Neural cell (in vitro differentiated cells): ENCODE results near the gene NHS. TPM values are rescaled to one million over a fixed set of nuclear protein-coding genes. Genes with fewer than 3 reads are reported as not detected.

Experiments used
- H2AFZ ChIP-seq: fragments of 200-600, 300-800 bp; sonication (generic), shearing (Covaris generic); 2 replicates; pipeline ENCODE4 v1.6.0; 2014; ENCODE audit warnings: low read depth, mild to moderate bottlenecking, antibody characterized with exemption, low read length, moderate library complexity
- H3F3A ChIP-seq: fragments of 200-600 bp; shearing (Covaris generic); 2 replicates; pipeline ENCODE4 v1.6.1; 2016; ENCODE audit warnings: mild to moderate bottlenecking, moderate library complexity, mixed read lengths, antibody characterized with exemption, low read length; ENCODE audit not compliant: insufficient read depth, poor library complexity, severe bottlenecking
- H3K27ac ChIP-seq: fragments of 200-600, 300-800 bp; sonication (generic), shearing (Covaris generic); 2 replicates; pipeline ENCODE4 v1.5.1; 2014; ENCODE audit warnings: mild to moderate bottlenecking, low read length, moderate library complexity
- H3K27me3 ChIP-seq: fragments of 300-800, 200-600 bp; sonication (generic), shearing (Covaris generic); 2 replicates; pipeline ENCODE4 v1.6.0; 2014; ENCODE audit warnings: mild to moderate bottlenecking, low read depth, low read length, moderate library complexity; ENCODE audit not compliant: insufficient read depth
- H3K36me3 ChIP-seq: fragments of 300-800, 200-600 bp; sonication (generic), shearing (Covaris generic); 2 replicates; pipeline ENCODE4 v1.5.1; 2014; ENCODE audit warnings: mild to moderate bottlenecking, antibody characterized with exemption, low read length, moderate library complexity; ENCODE audit not compliant: insufficient read depth
- H3K4me2 ChIP-seq: fragments of 300-800, 200-600 bp; sonication (generic), shearing (Covaris generic); 2 replicates; pipeline ENCODE4 v1.6.0; 2014; ENCODE audit warnings: mild to moderate bottlenecking, low read length
- H3K4me3 ChIP-seq: fragments of 300-800, 200-600 bp; sonication (generic), shearing (Covaris generic); 2 replicates; pipeline ENCODE4 v1.5.1; 2014; ENCODE audit warnings: mild to moderate bottlenecking, low read length, moderate library complexity
- H3K79me2 ChIP-seq: fragments of 200-600 bp; shearing (Covaris generic); replicated peaks from 2 replicates; pipeline ENCODE4 v1.6.0; 2014; ENCODE audit warnings: mild to moderate bottlenecking, low read length, moderate library complexity; ENCODE audit not compliant: insufficient read depth
- H3K9ac ChIP-seq: fragments of 300-800, 200-600 bp; sonication (generic), shearing (Covaris generic); 2 replicates; pipeline ENCODE4 v1.6.1; 2016; ENCODE audit warnings: mild to moderate bottlenecking, low read length, mixed read lengths
- H3K9me2 ChIP-seq: fragments of 200-600 bp; shearing (Covaris generic); 2 replicates; pipeline ENCODE4 v1.6.1; 2016; ENCODE audit warnings: mild to moderate bottlenecking, low read length, mixed read lengths; ENCODE audit not compliant: insufficient read depth
- H3K9me3 ChIP-seq: fragments of 200-600, 300-800 bp; sonication (generic), shearing (Covaris generic); 2 replicates; pipeline ENCODE4 v1.6.1; 2016; ENCODE audit warnings: mild to moderate bottlenecking, mixed run types, low read length, moderate library complexity, mixed read lengths
- H4K20me1 ChIP-seq: fragments of 200-600 bp; shearing (Covaris generic); 2 replicates; pipeline ENCODE4 v1.6.1; 2016; ENCODE audit warnings: mild to moderate bottlenecking, mixed run types; ENCODE audit not compliant: insufficient read depth
- EP300 ChIP-seq: fragments of 450-650 bp; conservative IDR thresholded peaks from 2 replicates; pipeline ENCODE4 v1.6.1; 2014; ENCODE audit warnings: antibody characterized with exemption, mild to moderate bottlenecking, moderate library complexity; ENCODE audit not compliant: poor library complexity, severe bottlenecking
- EZH2 ChIP-seq: fragments of 200-600, 300-800 bp; shearing (Covaris generic), sonication (generic); IDR thresholded peaks from 2 replicates; pipeline ENCODE4 v1.6.1; 2014; ENCODE audit warnings: antibody characterized with exemption, low read length, borderline replicate concordance, mild to moderate bottlenecking; ENCODE audit not compliant: insufficient read depth, poor library complexity, severe bottlenecking
- MXI1 ChIP-seq: fragments of 450-650 bp; conservative IDR thresholded peaks from 2 replicates; pipeline ENCODE4 v1.6.1; 2014; ENCODE audit warnings: antibody characterized with exemption, mild to moderate bottlenecking; ENCODE audit not compliant: poor library complexity, severe bottlenecking
- POLR2AphosphoS5 ChIP-seq: IDR thresholded peaks from 2 replicates; pipeline ENCODE4 v1.6.1; 2012
- RAD21 ChIP-seq: fragments of 450-650 bp; conservative IDR thresholded peaks from 2 replicates; pipeline ENCODE4 v1.6.1; 2014; ENCODE audit warnings: antibody characterized with exemption, mild to moderate bottlenecking, moderate library complexity
- REST ChIP-seq: IDR thresholded peaks from 2 replicates; pipeline ENCODE4 v1.6.1; 2012; ENCODE audit warnings: borderline replicate concordance
- SMC3 ChIP-seq: fragments of 450-650 bp; conservative IDR thresholded peaks from 2 replicates; pipeline ENCODE4 v1.6.1; 2014; ENCODE audit warnings: antibody characterized with exemption, mild to moderate bottlenecking, moderate library complexity; ENCODE audit not compliant: poor library complexity
- TAF1 ChIP-seq: IDR thresholded peaks from 2 replicates; pipeline ENCODE4 v1.6.1; 2012; ENCODE audit warnings: low read depth
- polyA plus RNA-seq: library from polyadenylated mRNA; depleted of rRNA; stranded (reverse); fragments of >200 nt; gene quantifications from 2 replicates; pipeline ENCODE4 v1.2.3, GENCODE V29; 2014
- TF ChIP-seq, protein P1 (sequence below): fragments of 450-650 bp; IDR thresholded peaks from 2 replicates; pipeline ENCODE4 v1.5.1; 2014; ENCODE audit warnings: antibody characterized with exemption, mild to moderate bottlenecking, moderate library complexity; ENCODE audit not compliant: poor library complexity, severe bottlenecking

NHS gene
- polyA plus RNA-seq, 1 donor from 2014 or later: 1.9 TPM

- Histone ChIP-seq H3K9ac (no peak overlapping the region), H3K9me2 (no peaks in the 10 kb centered on the region)
These were observed 269.0 kb downstream of the NHS start for GRCh38 chrX:17644001-17644400.

DNA sequence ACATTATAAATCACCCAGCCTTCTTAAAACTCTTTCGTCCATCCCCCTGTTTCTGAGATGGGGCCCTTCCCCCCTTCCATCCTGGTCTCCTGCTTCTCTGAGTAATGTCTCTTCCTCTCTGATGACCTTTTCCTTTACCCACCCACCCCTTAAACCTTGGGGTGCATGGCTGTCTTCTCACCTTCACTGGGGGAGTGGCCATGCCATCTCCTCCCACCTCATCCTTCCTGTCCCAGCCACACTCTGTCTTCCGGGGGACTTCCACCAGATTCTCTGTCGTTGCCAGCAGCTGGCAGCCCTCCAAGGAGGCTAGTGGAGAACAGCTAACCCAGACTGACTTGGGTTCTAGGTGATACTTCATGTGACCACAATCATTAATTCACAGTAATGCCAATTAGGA, 279.1 kb downstream of the NHS start:
- peaks cover 2% of the 10 kb centered on the region for H3K27me3 ChIP-seq
- H4K20me1 ChIP-seq: no peaks in the 10 kb centered on the region
- H3K9ac ChIP-seq: no peak overlapping the region
- H3K9me3 ChIP-seq: no peaks in the 10 kb centered on the region
- no peaks in the 10 kb centered on the region for H3F3A ChIP-seq
- H3K4me2 ChIP-seq: no peak overlapping the region
- H3K4me3 ChIP-seq: no peak overlapping the region
- no peaks in the 10 kb centered on the region for H3K79me2 ChIP-seq
- no peak overlapping the region for H2AFZ ChIP-seq
- H3K9me2 ChIP-seq: no peaks in the 10 kb centered on the region
- no peaks in the 10 kb centered on the region for H3K36me3 ChIP-seq
- H3K27ac ChIP-seq: no peak overlapping the region
- no peak for TF ChIP-seq EP300
- no peak for TF ChIP-seq REST
- TF ChIP-seq, protein P1, sequence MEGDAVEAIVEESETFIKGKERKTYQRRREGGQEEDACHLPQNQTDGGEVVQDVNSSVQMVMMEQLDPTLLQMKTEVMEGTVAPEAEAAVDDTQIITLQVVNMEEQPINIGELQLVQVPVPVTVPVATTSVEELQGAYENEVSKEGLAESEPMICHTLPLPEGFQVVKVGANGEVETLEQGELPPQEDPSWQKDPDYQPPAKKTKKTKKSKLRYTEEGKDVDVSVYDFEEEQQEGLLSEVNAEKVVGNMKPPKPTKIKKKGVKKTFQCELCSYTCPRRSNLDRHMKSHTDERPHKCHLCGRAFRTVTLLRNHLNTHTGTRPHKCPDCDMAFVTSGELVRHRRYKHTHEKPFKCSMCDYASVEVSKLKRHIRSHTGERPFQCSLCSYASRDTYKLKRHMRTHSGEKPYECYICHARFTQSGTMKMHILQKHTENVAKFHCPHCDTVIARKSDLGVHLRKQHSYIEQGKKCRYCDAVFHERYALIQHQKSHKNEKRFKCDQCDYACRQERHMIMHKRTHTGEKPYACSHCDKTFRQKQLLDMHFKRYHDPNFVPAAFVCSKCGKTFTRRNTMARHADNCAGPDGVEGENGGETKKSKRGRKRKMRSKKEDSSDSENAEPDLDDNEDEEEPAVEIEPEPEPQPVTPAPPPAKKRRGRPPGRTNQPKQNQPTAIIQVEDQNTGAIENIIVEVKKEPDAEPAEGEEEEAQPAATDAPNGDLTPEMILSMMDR: no peak
- TF ChIP-seq POLR2AphosphoS5: no peak
- no peak for TF ChIP-seq RAD21
- TF ChIP-seq MXI1: no peak
- no peak for TF ChIP-seq EZH2
- TF ChIP-seq SMC3: no peak

More at GRCh38 chrX:17644001-17644400, 269.0 kb downstream of the NHS start:
- Histone ChIP-seq H3K9me3 (no peaks in the 10 kb centered on the region), H3K36me3 (no peaks in the 10 kb centered on the region), H2AFZ (no peak overlapping the region), H4K20me1 (no peaks in the 10 kb centered on the region), H3K27me3 (no peaks in the 10 kb centered on the region), H3K27ac (no peak overlapping the region), H3K4me2 (no peak overlapping the region), H3F3A (no peaks in the 10 kb centered on the region), H3K79me2 (no peaks in the 10 kb centered on the region), H3K4me3 (no peak overlapping the region)
- TF ChIP-seq REST (no peak), SMC3 (no peak), EP300 (no peak), POLR2AphosphoS5 (no peak), EZH2 (no peak), TAF1 (no peak), RAD21 (no peak), MXI1 (no peak)
- TF ChIP-seq, protein P1: no peak
